NCI-H1436 (cell line): ENCODE measurements around the gene VSIG2.

Source experiments
- DNase-seq: peaks from one replicate; lab custom pipeline; 2025; lab: John Stamatoyannopoulos, UW

Gene VSIG2

DNA sequence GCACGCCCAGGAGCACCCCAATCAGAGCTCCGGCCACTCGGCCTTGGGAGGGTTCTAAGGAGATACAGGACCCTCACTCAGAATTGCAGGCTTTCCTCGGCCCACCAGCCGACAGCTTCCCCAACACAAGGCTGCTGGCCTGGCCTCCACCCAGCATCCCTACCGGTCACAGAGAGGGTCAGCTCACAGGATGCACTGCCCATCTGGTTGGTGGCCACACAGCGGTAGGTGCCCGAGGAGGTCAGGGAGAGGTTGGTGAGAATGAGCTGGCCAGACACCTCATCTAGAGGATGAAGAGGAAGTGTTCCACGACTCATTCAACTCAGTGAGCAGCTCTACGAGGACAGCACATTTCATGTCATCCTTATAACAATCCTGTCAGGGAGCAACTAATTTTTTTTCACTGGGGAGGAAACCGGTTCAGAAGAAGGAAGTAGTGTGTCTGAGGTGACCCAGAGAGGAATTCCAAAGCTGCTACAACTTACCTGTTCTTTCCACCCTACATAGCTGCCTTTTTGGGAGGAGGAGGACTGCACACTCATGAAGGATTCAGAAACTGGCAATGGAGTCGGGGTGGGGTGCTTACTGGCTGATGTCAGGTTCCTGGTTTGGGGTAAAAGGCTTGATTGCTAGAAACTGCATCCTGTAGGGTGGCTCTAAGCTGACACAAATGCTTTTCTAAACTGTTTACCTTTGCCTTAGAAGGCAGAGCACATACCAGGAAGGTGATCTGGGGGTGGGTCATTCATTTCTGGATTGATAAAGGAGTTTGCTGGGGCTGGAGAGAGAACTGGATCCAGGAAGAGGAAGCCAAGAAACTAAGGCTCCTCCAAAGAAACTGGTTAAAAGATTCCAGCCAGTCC is 3.3 kb downstream of the VSIG2 start:
- no peak for DNase-seq

DNA sequence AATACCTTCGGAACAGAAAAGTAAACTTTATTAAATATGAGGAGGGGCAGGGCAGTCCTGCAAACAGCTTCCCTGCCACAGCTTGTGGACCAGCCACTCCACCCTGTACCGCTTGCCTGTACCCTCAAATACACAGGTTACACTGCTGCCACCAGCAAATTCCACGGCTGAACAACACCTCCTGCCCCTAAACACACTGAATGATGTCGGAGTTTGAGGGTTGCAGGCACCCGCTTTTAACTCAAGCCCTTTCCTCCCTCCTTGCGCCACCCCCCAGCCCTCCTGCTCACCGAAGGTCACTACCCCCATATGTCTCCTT is 4.0 kb downstream of the VSIG2 start:
- DNase-seq = no peak

DNA sequence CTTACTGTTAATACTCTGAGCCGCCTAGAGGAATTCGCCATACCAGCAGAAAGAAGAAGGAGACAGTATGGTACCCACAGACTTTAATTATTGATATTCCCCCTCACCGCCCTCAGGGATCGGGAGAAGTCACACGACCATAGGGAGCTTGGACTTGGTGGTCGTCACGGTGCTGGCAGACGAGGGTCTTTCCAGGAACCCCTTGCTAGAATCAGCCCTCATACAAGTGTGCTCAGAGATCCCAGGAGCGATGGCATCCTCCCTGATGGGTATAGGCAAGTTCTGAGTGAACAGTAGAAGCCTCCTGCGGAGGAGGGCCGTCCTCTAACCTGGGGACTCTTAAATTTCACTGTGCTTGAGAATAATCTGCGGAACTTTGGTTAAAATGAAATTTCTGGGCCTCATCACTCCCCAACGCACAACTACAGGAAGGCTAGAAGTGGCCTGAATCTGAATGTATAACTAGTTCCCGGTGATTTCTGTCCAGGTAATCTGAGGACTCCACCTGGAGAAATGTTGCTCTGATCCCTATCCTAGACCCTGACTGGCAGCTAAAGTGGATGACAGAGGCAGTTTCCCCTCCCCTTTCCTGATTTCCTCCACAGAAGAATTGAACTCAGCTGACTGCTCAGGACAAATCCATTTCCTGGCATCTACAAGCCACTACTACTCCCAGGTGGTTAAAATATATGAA is 4.5 kb downstream of the VSIG2 start:
- no peak for DNase-seq

DNA sequence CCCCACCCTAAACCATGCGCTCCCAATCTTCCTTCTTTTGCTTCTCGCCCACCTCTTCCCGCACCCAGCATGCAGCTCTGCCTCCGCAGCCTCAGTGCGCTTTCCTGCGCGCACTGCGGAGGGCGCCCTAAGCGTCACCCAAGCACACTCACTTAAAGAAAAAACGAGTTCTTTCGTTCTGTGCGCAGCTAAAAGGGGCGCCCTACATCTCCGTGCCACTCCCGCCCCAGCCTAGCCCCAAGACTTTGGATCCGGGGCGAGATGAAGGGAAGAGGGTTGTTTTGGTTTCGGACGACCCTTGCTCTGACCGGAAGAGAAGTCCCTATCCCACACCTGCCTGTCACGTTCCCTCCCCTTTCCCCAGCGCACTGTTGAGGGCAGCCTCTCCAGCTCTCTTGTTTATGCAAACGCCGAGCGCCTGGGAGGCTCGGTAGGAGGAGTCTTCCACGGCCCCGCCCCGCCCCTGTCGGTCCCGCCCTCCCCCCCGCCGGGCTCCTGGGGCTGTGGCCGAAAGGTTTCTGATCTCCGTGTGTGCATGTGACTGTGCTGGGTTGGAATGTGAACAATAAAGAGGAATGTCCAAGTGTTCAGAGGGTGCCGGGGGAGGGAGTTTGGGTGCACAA is 5.3 kb downstream of the VSIG2 start:
- peak; percentile 41 for DNase-seq

DNA sequence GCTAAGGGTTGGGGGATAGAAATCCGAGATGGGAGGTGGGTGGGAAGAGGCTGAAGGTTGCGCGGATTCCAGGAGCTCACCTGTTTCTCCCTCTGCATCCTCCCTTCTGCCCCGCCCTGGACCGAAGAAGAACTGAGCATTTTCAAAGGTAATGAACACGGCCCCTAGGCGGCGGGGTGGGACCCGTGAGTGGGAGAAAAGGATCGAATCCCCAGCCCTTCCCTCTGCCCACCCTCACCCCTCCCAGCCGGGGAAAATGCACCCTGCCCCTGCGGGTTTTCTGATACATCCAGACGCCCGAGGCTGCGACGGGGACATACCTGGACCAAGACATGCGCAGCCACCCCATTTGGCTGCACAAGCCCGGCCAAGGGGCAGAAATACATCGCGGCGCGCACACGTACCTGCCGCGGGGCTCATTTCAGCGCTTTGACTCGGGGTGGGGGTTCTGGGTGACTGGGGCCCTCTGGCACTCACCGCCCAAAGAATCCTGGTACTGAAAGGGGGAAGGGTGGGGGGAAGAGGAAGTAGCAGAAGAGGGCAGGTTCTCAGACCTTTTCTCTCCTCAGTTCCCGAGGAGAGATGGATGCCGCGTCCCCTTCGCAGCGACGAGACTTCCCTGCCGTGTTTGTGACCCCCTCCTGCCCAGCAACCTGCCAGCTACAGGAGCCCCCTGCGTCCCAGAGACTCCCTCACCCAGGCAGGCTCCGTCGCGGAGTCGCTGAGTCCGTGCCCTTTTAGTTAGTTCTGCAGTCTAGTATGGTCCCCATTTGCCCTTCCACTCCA is 6.0 kb downstream of the VSIG2 start:
- DNase-seq = no peak

DNA sequence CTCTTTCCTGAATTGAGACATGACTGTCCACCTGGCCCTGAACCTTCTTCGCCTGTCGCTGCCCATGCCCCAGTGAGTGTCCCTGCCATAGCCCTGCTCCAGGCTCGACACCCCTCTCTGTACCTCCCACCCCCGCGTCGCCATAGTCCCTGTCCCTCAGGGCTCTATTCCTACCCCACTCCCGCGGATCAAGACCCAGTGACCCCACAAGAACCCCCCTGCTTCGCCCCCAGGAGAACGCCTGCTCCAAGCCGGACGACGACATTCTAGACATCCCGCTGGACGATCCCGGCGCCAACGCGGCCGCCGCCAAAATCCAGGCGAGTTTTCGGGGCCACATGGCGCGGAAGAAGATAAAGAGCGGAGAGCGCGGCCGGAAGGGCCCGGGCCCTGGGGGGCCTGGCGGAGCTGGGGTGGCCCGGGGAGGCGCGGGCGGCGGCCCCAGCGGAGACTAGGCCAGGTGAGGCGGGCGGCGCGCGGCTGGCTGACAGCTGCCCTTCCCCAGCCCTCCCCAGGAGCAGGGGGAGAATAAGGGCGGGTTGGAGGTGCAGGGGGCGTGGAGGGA is 6.7 kb downstream of the VSIG2 start:
- no peak for DNase-seq

DNA sequence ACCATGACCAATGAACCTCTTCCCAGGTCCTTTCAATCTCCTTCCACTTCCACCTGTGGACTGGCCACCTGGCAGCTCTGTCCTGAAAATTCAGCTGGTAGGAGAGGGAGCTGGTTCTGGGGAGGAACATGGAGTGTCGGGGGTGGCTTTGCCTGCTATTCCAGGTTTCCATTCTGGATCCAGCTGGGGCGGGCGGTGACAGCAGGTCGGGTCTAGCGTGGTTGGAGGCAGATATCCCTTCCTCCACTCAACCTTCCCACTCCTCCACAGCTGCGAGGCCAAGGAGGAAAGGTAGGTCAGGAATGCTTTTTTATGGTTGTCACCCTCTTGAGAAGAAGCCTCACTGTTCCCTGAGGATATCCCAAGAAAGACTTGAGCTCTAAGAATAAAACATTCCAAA is 9.0 kb downstream of the VSIG2 start:
- DNase-seq = no peak

DNA sequence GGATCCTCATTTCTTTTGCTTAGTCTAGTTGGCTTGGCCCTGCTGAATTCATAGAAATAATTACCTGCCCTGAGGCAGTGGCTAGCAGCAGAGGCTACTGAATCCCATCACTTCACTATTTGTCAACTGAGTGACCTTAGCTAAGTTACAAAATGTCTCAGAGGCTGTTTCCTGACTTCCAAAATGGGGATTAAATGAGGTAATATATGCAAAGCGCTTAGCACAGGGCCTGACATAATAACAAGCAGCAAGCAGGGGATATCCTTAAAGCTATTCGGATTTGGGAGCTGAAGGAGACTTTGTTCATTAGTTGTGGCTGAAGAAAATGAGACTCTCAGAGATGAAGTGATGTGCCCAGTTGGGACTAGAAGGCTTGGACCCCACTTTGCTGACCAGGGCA is 9.5 kb downstream of the VSIG2 start:
- DNase-seq = no peak

DNA sequence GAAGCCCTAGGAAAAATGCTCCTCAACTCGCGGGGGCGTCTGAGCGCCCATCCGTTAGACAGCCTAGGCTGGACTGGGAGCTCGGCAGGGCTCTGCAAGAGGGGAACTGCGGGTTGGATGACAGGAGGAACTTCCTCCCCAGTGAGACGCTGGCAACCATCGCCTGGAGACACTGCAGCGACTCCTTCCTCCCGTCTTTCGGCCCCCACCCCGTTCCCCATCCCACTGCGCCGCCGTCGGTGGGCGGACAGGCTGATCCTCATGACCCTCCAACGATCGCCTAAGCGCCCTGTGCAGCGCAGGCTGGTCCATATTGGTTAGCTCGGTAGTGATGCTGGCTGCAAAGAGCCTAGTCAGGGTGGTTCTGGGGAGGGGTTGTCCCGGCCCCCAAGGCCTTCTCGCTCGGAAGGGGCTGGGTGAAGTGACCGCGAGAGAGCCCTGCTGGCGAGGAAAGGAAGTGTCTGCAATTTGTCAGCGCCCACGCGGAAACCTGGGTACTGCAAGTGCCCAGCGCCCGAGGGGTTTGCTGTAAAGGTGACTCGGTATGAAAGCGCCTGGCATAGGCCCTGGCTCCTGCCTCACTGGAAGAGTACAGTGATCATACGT is 11.7 kb downstream of the VSIG2 start:
- peak; percentile 17 for DNase-seq

DNA sequence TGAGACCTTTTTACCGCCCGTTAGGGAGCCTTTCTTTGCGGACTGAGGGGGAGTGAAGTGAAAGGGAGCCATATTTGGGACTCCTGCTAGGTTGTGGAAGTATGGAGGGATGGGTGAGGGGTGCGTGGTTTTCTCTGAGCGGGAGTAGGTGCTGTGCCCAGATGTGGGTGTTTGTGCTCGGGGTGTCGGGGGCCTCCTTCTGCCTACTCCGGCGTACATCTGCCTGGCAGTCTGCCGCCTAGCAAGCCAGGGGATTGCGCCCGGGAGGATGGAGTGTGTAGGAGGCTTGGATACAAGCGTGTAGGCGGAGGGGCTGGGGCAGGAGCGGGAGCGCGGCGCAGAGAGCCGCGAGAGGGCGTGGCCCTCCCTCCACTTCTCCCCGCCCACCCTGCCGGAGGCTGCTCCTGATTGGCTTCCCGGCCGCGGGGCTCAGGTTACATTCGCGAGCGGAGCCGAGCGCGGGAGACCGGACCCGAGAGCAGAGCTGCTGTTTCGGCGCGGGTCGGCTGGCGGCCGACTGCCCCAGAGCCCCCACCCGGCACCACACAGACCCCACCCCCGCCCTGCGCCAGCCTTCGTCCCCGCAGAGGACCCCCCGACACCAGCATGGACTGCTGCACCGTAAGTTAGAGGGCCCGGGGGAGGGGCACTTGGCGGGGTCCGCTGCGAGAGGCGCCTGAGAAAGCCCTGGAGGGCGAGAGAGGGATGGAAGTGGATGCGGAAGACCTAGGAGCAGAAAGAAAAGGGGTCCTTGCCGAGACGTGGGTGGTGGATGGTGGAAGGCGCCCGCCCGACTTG is 12.4 kb downstream of the VSIG2 start, which contains the start of gene NRGN:
Gene NRGN, plus strand, starts transcription at position 464 of the 798 bp plus-strand sequence. Its CDS starts 143 bp downstream, at position 607.
- DNase-seq = peak; percentile 90

DNA sequence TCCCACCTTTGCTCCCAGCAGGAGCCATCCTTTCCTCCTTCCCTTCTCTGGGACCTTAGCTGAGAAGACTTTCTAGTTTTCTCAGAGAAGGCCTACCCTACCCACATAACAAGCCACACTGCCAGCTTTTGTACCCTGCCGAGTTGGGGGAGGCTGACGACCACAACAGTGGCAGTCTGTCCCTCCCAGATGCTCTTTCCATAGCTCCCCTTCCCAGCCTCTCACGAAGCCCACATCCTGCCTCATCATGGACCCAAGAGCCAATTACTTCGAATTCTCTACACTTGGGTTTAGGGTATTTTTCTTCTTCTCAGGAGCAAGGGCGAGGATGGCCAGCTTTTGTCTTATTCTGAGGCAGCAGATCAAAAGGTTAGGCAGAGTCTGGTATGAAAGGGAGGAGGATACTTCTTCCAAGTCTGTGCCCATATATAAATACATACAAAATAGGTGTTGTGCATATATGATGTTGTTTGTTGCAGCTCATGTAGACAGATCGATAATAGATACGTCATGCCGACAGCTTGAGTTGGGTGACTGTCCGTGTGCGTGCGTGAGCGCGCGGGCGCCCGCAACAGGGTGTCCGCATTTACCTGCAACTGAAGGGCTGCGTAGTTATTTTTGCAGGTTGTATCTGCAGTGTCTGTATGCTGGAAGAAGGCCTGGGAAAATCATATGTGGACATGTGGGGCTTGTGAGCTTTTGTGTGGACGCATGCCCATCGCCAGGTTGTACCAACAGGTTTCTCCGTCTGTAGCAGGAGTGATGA is 13.2 kb downstream of the VSIG2 start:
- DNase-seq = no peak

DNA sequence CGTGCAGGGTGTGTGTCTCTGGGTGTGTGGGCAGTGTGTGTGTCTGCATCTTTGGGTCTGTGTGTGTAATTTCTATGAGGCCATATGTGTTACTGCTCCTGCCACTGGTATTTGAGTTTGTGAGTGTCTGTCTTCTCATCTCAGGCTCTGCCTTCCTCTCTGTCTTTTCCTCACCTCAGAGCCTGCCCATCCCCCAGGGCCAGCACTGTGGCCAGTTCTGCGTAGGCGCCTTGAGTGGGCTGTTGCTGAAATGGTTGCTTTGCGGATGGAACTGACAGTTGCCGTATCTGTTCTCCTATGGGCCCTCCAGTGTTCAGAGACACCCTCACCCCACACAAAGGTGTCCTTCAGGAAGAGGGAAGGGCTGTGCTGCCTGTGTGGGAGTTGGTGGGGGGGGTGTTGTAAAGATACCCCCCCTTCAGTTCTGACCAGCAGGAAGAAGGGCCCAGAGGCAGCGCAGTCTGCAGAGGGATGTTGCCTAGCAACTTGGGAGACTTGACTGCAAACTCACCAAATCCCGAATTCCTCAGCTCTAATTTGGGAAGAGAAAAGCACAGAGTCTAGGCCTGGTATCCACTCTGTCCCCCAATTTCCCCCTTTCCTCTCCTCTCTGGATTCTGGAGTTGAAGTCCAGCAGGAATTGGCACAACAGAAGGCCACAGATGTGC is 14.3 kb downstream of the VSIG2 start:
- no peak for DNase-seq

DNA sequence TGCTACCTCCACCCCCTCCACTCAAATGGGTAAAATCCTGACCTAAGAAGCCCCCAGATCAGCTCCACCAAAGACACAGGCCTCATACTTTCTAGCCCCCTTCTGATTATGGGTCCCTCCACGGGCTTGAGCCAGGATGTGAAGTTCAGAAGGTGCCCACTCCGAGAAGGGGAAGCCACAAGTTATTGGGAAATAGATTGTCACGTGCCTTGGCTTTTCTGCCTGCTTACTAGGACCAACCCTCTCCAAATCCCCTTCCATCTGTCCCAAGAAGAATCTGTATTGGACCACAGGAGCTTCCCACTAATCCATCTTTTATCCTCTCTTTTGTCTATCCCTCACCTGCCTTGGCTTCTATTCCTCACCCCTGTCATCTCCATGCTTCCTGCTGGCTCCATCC is 15.3 kb downstream of the VSIG2 start:
- no peak for DNase-seq

DNA sequence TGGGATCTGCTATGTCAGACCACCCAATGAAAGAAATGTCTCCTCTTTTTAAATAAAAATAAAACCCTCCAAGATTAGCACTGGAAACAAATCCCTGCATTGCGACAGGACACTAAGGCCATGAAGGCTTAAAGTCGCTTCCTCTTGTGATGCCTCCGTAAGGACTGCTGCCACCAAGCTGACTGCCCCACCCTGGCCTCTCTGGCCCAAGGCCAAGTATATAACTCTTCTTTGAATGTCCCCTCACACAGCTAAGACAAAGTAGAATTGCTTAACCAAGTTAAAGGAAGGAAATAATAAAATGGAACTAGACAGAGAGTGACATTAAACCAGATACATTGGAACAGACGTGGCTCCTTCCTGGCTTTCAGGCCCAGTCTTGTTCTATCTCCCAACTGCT is 19.8 kb downstream of the VSIG2 start:
- DNase-seq = no peak

DNA sequence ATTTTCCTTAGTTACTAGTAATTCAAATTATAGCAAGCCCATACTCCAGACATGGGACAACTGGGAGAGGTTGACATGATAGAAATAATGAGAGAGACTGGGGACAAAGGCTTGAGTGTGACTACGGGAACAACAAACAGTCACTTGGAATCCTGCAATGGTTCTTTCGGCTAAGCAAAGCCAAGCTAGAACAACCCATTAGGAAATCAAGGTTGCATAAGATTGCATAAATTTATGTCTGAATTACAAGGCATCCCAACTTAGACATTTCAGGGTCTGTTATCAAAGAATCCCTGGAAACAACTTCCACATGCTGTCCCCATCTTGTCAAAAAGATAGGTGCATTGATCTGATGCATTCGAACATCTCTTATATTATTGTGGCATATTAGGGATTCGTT is 22.5 kb downstream of the VSIG2 start:
- no peak for DNase-seq

DNA sequence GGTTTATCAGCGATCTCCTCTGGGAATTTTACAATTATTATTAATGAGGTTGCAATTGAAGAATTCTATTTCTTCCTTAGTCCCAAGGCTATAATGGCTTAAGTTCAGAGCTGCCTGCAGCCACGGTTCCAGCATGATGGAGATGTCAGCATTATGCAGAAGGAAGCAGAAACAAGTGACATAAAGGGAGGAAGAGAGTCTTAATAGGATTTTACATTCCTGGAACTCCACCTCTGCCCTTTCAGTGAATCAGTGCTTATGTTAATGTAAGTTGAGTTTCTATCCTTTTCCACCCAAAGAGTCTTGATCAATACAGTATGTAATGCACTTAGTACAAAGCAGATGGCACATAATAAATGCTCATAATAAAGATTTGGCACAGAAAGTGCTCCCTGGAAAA is 23.9 kb downstream of the VSIG2 start:
- DNase-seq = no peak

DNA sequence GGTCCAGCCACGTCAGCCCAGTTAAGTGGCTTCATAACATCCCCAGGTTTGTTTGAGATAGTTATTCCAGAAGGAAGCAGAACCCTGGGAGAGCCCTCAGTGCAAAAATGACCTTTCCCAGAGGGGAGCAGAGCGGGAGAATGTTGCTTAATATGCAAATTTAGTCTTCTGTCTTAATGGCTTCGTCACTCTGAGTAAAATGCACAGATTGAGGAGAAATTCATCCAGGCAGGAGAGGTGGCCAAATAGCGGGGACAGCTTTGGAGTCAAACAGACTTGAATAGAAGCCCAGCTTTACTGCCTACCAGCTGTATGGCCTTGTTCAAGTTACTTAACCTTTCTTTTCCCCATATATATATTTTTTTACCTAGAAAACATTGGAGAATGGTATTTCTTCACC is 24.6 kb downstream of the VSIG2 start:
- DNase-seq = no peak

DNA sequence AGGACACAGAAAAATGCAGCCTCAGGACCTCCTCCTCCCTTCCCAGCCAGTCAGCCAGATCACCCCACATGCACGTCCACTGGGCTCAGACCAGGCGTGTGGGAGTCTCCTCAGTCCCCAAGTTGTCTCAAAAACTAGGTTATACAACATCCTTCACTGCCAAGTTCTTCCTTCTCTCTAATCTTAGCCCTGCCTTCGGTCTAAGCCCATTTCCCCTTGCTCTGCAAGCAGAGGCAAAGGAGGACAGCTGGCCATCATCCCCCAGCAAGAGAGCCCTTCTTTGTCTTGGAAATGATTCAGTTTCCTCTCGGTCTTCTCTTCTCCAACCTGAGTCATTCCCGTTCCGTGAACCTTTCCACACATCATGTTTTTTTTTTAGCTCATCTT is 26.3 kb downstream of the VSIG2 start:
- DNase-seq = no peak

DNA sequence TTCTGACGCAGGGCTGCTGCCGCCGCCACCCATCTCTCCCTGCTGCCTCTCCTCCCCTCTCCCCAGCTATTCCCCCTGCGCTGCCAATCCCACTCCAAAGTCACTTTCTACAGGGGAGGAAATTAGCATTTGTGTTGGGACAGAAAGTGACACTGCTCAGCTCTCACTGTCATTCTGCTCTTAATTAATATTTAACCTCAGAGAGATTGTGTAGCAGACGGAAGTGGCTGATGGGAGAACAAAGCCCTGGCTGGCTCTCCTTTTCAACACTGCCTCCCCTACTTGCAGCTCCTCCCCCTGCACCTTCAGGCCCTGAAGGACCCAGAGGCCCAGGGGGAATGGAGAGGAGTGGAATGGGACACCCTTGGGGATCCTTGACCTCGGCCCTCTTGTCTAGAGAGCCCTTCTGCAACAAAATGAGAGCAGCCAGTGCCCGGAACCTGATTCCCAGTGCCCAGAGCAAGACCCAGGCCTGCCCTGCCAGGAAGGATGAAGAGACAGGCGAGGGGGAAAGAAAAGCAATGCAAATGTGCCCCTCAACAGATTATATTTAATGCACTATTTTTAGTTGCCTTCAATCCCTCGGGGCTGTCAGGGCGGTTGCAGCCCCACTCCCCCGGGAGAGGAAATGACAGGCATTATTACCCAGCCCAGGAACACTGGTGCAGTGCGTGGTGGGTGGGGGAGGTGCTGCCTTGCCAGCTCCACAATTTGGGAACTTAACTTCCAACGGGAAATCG is 26.9 kb downstream of the VSIG2 start:
- peak; percentile 70 for DNase-seq
